Trophoblast cell (in vitro differentiated cells and primary cell): ENCODE data around the gene PPP4R3C.
"Not testable (repeated sequence)": the region's sequence is repeated elsewhere in the genome, so short reads cannot be mapped to it uniquely, and the experiment has no call there.

Source experiments
- DNase-seq, 2 donors: peaks; one replicate each; pipeline ENCODE4 v3.0.0-alpha.2; 2016
- H2AFZ ChIP-seq: 2 replicates; pipeline ENCODE4 v1.6.1; 2013; ENCODE audit warnings: low read length, moderate library complexity, mild to moderate bottlenecking; ENCODE audit not compliant: insufficient read depth, poor library complexity
- H2AK5ac ChIP-seq: 2 replicates; pipeline ENCODE4 v1.6.1; 2013; ENCODE audit warnings: mild to moderate bottlenecking, low read length
- H2BK120ac ChIP-seq: 2 replicates; pipeline ENCODE4 v1.6.1; 2013; ENCODE audit warnings: low read length, mild to moderate bottlenecking, moderate library complexity; ENCODE audit not compliant: insufficient read depth, poor library complexity
- H2BK12ac ChIP-seq: 2 replicates; pipeline ENCODE4 v1.6.1; 2013; ENCODE audit warnings: mild to moderate bottlenecking, low read length, moderate library complexity
- H2BK5ac ChIP-seq: 2 replicates; pipeline ENCODE4 v1.6.1; 2013; ENCODE audit warnings: low read length, low read depth, moderate library complexity, mild to moderate bottlenecking; ENCODE audit not compliant: poor library complexity
- H3K14ac ChIP-seq: 2 replicates; pipeline ENCODE4 v1.6.1; 2013; ENCODE audit warnings: mild to moderate bottlenecking, low read length
- H3K18ac ChIP-seq: 2 replicates; pipeline ENCODE4 v1.6.1; 2013; ENCODE audit warnings: mild to moderate bottlenecking, low read length
- H3K23ac ChIP-seq: 2 replicates; pipeline ENCODE4 v1.6.1; 2013; ENCODE audit warnings: low read length
- H3K27ac ChIP-seq: 2 replicates; pipeline ENCODE4 v1.5.1; 2013; ENCODE audit warnings: low read depth, mild to moderate bottlenecking, inconsistent platforms, low read length, moderate library complexity
- H3K27me3 ChIP-seq: 2 replicates; pipeline ENCODE4 v1.6.1; 2013; ENCODE audit warnings: inconsistent platforms, mild to moderate bottlenecking, low read length, moderate library complexity; ENCODE audit not compliant: insufficient read depth
- H3K36me3 ChIP-seq, 2 experiments: 1 replicate in 1 of 2; 2 replicates in 1 of 2; pipeline ENCODE4 v1.6.1; 2013; ENCODE audit warnings: low read length in 2 of 2, mild to moderate bottlenecking in 2 of 2, moderate library complexity in 1 of 2; ENCODE audit not compliant: insufficient read depth in 2 of 2, control insufficient read depth in 1 of 2
- H3K4ac ChIP-seq: 2 replicates; pipeline ENCODE4 v1.6.1; 2013; ENCODE audit warnings: low read depth, mild to moderate bottlenecking, low read length, moderate library complexity
- H3K4me1 ChIP-seq, 2 experiments: 1 replicate in 1 of 2; 2 replicates in 1 of 2; pipeline ENCODE4 v1.6.1; 2013; ENCODE audit warnings: low read length in 2 of 2, mild to moderate bottlenecking in 2 of 2, moderate library complexity in 1 of 2; ENCODE audit not compliant: insufficient read depth in 2 of 2, control insufficient read depth in 1 of 2
- H3K4me2 ChIP-seq: 2 replicates; pipeline ENCODE4 v1.6.1; 2013; ENCODE audit warnings: inconsistent platforms, mild to moderate bottlenecking, low read length, moderate library complexity
- H3K4me3 ChIP-seq: 2 replicates; pipeline ENCODE4 v1.5.1; 2013; ENCODE audit warnings: mild to moderate bottlenecking, low read depth, low read length, inconsistent platforms
- H3K79me1 ChIP-seq: one replicate; pipeline ENCODE4 v1.6.1; 2013; ENCODE audit warnings: low read length
- H3K79me2 ChIP-seq: 2 replicates; pipeline ENCODE4 v1.6.1; 2013; ENCODE audit warnings: low read length, mild to moderate bottlenecking; ENCODE audit not compliant: control insufficient read depth, insufficient read depth, poor library complexity
- H3K9ac ChIP-seq: 2 replicates; pipeline ENCODE4 v1.6.1; 2013; ENCODE audit warnings: mild to moderate bottlenecking, low read length
- H3K9me3 ChIP-seq: 2 replicates; pipeline ENCODE4 v1.6.1; 2013; ENCODE audit warnings: low read depth, mild to moderate bottlenecking, control low read depth, inconsistent platforms, low read length; ENCODE audit not compliant: insufficient read depth
- H4K12ac ChIP-seq: 2 replicates; pipeline ENCODE4 v1.6.1; 2013; ENCODE audit warnings: low read depth, mild to moderate bottlenecking, low read length, moderate library complexity
- H4K8ac ChIP-seq: 2 replicates; pipeline ENCODE4 v1.6.1; 2013; ENCODE audit warnings: low read depth, mild to moderate bottlenecking, low read length, moderate library complexity
- H4K91ac ChIP-seq: one replicate; pipeline ENCODE4 v1.6.1; 2013; ENCODE audit warnings: low read depth, mild to moderate bottlenecking, low read length, moderate library complexity
- WGBS: extraction: QIAGEN DNeasy Blood & Tissue Kit; methylation state at CpG from one replicate; pipeline ENCODE4 v1.1.7; 2013; ENCODE audit warnings: missing lambda C conversion rate; ENCODE audit not compliant: insufficient read length, insufficient coverage; ENCODE audit errors: extremely low coverage; 5-methylcytosine and 5-hydroxymethylcytosine counted together

PPP4R3C gene

GRCh38 chrX:27459129-27459528, 4.0 kb downstream of the PPP4R3C start:
- H3K79me1 ChIP-seq, H3K14ac ChIP-seq, H3K4me3 ChIP-seq, H3K23ac ChIP-seq, H2BK5ac ChIP-seq, H2AK5ac ChIP-seq, H3K4me2 ChIP-seq, H3K9ac ChIP-seq, H2AFZ ChIP-seq, H4K8ac ChIP-seq, H2BK12ac ChIP-seq, H3K79me2 ChIP-seq, H3K9me3 ChIP-seq, DNase-seq, H4K12ac ChIP-seq, H3K18ac ChIP-seq, H3K4me1 ChIP-seq, H4K91ac ChIP-seq, H3K27ac ChIP-seq, H3K4ac ChIP-seq, H2BK120ac ChIP-seq, H3K36me3 ChIP-seq, H3K27me3 ChIP-seq: not testable (repeated sequence)
- WGBS = no CpG with 5 or more reads among the region's 5 CpGs

DNA sequence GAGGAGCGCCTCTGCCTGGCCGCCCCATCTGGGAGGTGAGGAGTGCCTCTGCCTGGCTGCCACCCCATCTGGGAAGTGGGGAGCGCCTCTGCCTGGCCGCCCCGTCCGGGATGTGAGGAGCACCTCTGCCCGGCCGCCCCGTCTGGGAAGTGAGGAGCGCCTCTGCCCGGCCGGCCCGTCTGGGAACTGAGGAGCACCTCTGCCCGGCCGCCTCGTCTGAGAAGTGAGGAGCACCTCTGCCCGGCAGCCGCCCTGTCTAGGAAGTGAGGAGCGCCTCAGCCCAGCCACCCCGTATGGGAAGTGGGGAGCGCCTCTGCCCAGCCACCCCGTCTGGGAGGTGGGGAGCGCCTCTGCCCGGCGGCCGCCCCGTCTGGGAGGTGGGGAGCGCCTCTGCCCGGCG, 4.6 kb downstream of the PPP4R3C start:
- WGBS = no CpG with 5 or more reads among the region's 30 CpGs
- H3K23ac ChIP-seq, H3K4me2 ChIP-seq, H3K27me3 ChIP-seq, H3K36me3 ChIP-seq, H4K12ac ChIP-seq, H3K27ac ChIP-seq, H2AK5ac ChIP-seq, H2BK120ac ChIP-seq, H2BK12ac ChIP-seq, H2AFZ ChIP-seq, H3K4me3 ChIP-seq, H3K14ac ChIP-seq, H3K9ac ChIP-seq, H2BK5ac ChIP-seq, H3K18ac ChIP-seq, H3K79me1 ChIP-seq, H3K79me2 ChIP-seq, H3K9me3 ChIP-seq, DNase-seq, H3K4ac ChIP-seq, H4K8ac ChIP-seq, H4K91ac ChIP-seq, H3K4me1 ChIP-seq: not testable (repeated sequence)

DNA sequence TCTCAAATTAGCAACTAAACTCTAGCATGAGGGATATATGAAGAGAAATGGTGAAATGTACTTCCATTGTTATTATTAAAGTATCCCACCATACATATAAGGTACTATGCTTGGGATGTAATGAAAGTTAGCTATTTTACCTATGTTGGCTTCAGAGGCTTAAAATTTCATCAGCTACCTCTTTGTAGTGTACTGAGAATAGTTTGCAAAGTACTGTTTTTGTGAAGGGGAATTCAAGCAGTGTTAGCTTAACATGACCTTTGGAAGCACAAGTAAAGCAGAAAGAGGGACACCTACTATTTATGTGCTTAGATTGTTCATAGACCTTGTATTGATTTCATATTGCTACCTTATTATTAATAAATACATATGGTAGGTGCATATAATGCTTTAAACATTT, 11.8 kb downstream of the PPP4R3C start:
- H3K23ac ChIP-seq = no peak overlapping the region
- no peak overlapping the region for H4K8ac ChIP-seq
- H2BK12ac ChIP-seq = no peak overlapping the region
- H3K14ac ChIP-seq = no peak overlapping the region
- H3K79me1 ChIP-seq = no peaks in the 10 kb centered on the region
- no peak overlapping the region for H3K27ac ChIP-seq
- no peaks in the 10 kb centered on the region for H3K27me3 ChIP-seq
- H2BK5ac ChIP-seq = no peak overlapping the region
- no peak overlapping the region for H4K91ac ChIP-seq
- H2AK5ac ChIP-seq = no peak overlapping the region
- DNase-seq = no peak
- no peak overlapping the region for H2AFZ ChIP-seq
- no peak overlapping the region for H3K18ac ChIP-seq
- no peaks in the 10 kb centered on the region for H3K36me3 ChIP-seq
- no peaks in the 10 kb centered on the region for H3K79me2 ChIP-seq
- no peak overlapping the region for H3K9ac ChIP-seq
- no peak overlapping the region for H3K4me2 ChIP-seq
- H2BK120ac ChIP-seq = no peak overlapping the region
- H3K4me1 ChIP-seq = no peaks in the 10 kb centered on the region
- no peak overlapping the region for H4K12ac ChIP-seq
- H3K4me3 ChIP-seq = no peak overlapping the region
- no peaks in the 10 kb centered on the region for H3K9me3 ChIP-seq
- no peak overlapping the region for H3K4ac ChIP-seq

- Histone ChIP-seq H3K9ac (no peak overlapping the region), H3K36me3 (no peaks in the 10 kb centered on the region), H3K79me2 (no peaks in the 10 kb centered on the region), H2AK5ac (no peak overlapping the region), H3K4ac (no peak overlapping the region), H3K27ac (no peak overlapping the region), H2BK12ac (no peak overlapping the region), H3K9me3 (no peaks in the 10 kb centered on the region), H4K12ac (no peak overlapping the region), H3K14ac (no peak overlapping the region), H2BK5ac (no peak overlapping the region), H2BK120ac (no peak overlapping the region), H2AFZ (no peak overlapping the region), H3K23ac (no peak overlapping the region), H3K4me2 (no peak overlapping the region), H3K79me1 (peaks cover 3% of the 10 kb centered on the region), H3K4me1 (peaks cover 2 to 3% of the 10 kb centered on the region in 2 experiments), H3K27me3 (no peaks in the 10 kb centered on the region), H3K4me3 (no peak overlapping the region), H4K8ac (no peak overlapping the region), H4K91ac (no peak overlapping the region), H3K18ac (no peak overlapping the region)
- WGBS = no CpG with 5 or more reads among the region's 1 CpG
- DNase-seq = no peak
Measured at GRCh38 chrX:27446423-27446822, 16.7 kb downstream of the PPP4R3C start.
